Measurements from ENCODE around the gene TXNDC8.

Gene TXNDC8

GRCh38 chr9:110290001-110290400 lies 47.7 kb downstream of the TXNDC8 start:
- no peak overlapping the region for H3K4me3 ChIP-seq (ENCODE audit: low read depth, low read length)
- ChIA-PET POLR2A (no interaction called here), CTCF (no interaction called here)
- TF ChIP-seq CTCF (IDR thresholded peaks at IDR 0.05; ENCODE audit: insufficient read depth, low read length, missing control alignments) = no peak
- DNase-seq (ENCODE audit: low read depth, low spot score) = no peak

GRCh38 chr9:110288503-110288902 lies 49.2 kb downstream of the TXNDC8 start:
- H3K4me3 ChIP-seq (ENCODE audit: low read depth, low read length) = no peak overlapping the region
- ChIA-PET POLR2A (no interaction called here), CTCF (no interaction called here)
- no peak for DNase-seq (ENCODE audit: low read depth, low spot score)
- TF ChIP-seq CTCF (IDR thresholded peaks at IDR 0.05; ENCODE audit: insufficient read depth, low read length, missing control alignments) = no peak

- no peak for TF ChIP-seq CTCF (IDR thresholded peaks at IDR 0.05; ENCODE audit: insufficient read depth, low read length, missing control alignments)
- POLR2A ChIA-PET = no interaction called here
- CTCF ChIA-PET = interaction anchor here (1.6 kb wide), 1 partner anchor 14 kb away, joined by 3 read pairs; no protein-coding TSS in a partner anchor
- no peak for DNase-seq (ENCODE audit: low read depth, low spot score)
- no peak overlapping the region for H3K4me3 ChIP-seq (ENCODE audit: low read depth, low read length)
These were observed 50.4 kb downstream of the TXNDC8 start for GRCh38 chr9:110287289-110287680.

GRCh38 chr9:110284211-110284844 lies 53.3 kb downstream of the TXNDC8 start:
- DNase-seq (ENCODE audit: low read depth, low spot score) = no peak
- TF ChIP-seq CTCF (IDR thresholded peaks at IDR 0.05; ENCODE audit: insufficient read depth, low read length, missing control alignments) = no peak
- no peak overlapping the region for H3K4me3 ChIP-seq (ENCODE audit: low read depth, low read length)
- CTCF ChIA-PET = interaction anchor here (0.6 kb wide), 1 partner anchor 1385 kb away, joined by 3 read pairs; no protein-coding TSS in a partner anchor
- POLR2A ChIA-PET = no interaction called here

GRCh38 chr9:110283751-110284150 lies 53.9 kb downstream of the TXNDC8 start:
- H3K4me3 ChIP-seq (ENCODE audit: low read depth, low read length) = no peak overlapping the region
- ChIA-PET POLR2A (no interaction called here), CTCF (no interaction called here)
- DNase-seq (ENCODE audit: low read depth, low spot score) = no peak
- no peak for TF ChIP-seq CTCF (IDR thresholded peaks at IDR 0.05; ENCODE audit: insufficient read depth, low read length, missing control alignments)

- TF ChIP-seq CTCF (IDR thresholded peaks at IDR 0.05; ENCODE audit: insufficient read depth, low read length, missing control alignments) = no peak
- ChIA-PET POLR2A (no interaction called here), CTCF (no interaction called here)
- H3K4me3 ChIP-seq (ENCODE audit: low read depth, low read length) = no peak overlapping the region
- DNase-seq (ENCODE audit: low read depth, low spot score) = no peak
These were observed 55.0 kb downstream of the TXNDC8 start for GRCh38 chr9:110282739-110283081.

All from AG04449 (cell line).